GM12878 (cell line): ENCODE measurements around the gene GNAO1.

Experiments
- EGR1 ChIP-seq, 2 experiments: IDR thresholded peaks; 1 replicate in 1 of 2; 2 replicates in 1 of 2; pipeline ENCODE4 v1.6.1; 2011 to 2012; ENCODE audit warnings: low read depth in 2 of 2, low read length in 2 of 2, borderline replicate concordance in 1 of 2, mild to moderate bottlenecking in 1 of 2, moderate library complexity in 1 of 2
- EZH2 ChIP-seq: IDR thresholded peaks from 2 replicates; pipeline ENCODE4 v1.6.1; 2012; ENCODE audit warnings: low read depth, mild to moderate bottlenecking, control low read depth, inconsistent platforms, low read length, borderline replicate concordance; ENCODE audit not compliant: control insufficient read depth
- FOXK2 ChIP-seq: fragments of 450-650 bp; IDR thresholded peaks from 2 replicates; pipeline ENCODE4 v1.6.1; 2017; ENCODE audit warnings: mild to moderate bottlenecking, moderate library complexity
- HDAC6 ChIP-seq: fragments of 200-600 bp; sonication (generic); IDR thresholded peaks from one replicate; pipeline ENCODE4 v1.8.0; 2017; ENCODE audit warnings: antibody characterized with exemption; ENCODE audit not compliant: unreplicated experiment
- IRF3 ChIP-seq: fragments of 450-650 bp; IDR thresholded peaks from 2 replicates; pipeline ENCODE4 v1.6.1; 2014; ENCODE audit warnings: mild to moderate bottlenecking
- MYC ChIP-seq: IDR thresholded peaks from 2 replicates; pipeline ENCODE4 v1.6.1; 2011; ENCODE audit warnings: mild to moderate bottlenecking, low read length, moderate library complexity, inconsistent platforms; ENCODE audit not compliant: insufficient read depth, insufficient replicate concordance, insufficient read length, severe bottlenecking
- POLR2A ChIP-seq: IDR thresholded peaks from 2 replicates; pipeline ENCODE4 v1.6.1; 2011; ENCODE audit warnings: low read depth, mild to moderate bottlenecking, low read length
- POLR2AphosphoS2 ChIP-seq: IDR thresholded peaks from 2 replicates; pipeline ENCODE4 v1.6.1; 2011; ENCODE audit warnings: low read depth, mild to moderate bottlenecking, low read length, improper control_type of control experiment, moderate library complexity
- POLR2AphosphoS5 ChIP-seq: IDR thresholded peaks from 2 replicates; pipeline ENCODE4 v1.6.1; 2011; ENCODE audit warnings: mild to moderate bottlenecking, low read length, inconsistent platforms
- PRDM15 ChIP-seq: fragments of 450-650 bp; formaldehyde crosslinking; IDR thresholded peaks from 2 replicates; pipeline ENCODE4 v1.4.0; 2020; ENCODE audit warnings: mild to moderate bottlenecking, moderate library complexity
- TARDBP ChIP-seq: IDR thresholded peaks from 2 replicates; pipeline ENCODE4 v1.6.1; 2016; ENCODE audit warnings: borderline replicate concordance
- TF ChIP-seq, protein P1 (sequence below), 3 experiments: IDR thresholded peaks in 2 of 3; conservative IDR thresholded peaks in 1 of 3; 2 replicates each; pipeline ENCODE4 v1.5.1; 2011; ENCODE audit warnings: low read depth in 3 of 3, low read length in 3 of 3, mild to moderate bottlenecking in 3 of 3, control low read depth in 2 of 3, moderate library complexity in 2 of 3, inconsistent platforms in 1 of 3, mixed read lengths in 1 of 3; ENCODE audit not compliant: control insufficient read depth in 2 of 3, insufficient read depth in 1 of 3; ENCODE audit errors: extremely low read depth in 1 of 3

- no peak for TF ChIP-seq PRDM15
- TF ChIP-seq, protein P1, sequence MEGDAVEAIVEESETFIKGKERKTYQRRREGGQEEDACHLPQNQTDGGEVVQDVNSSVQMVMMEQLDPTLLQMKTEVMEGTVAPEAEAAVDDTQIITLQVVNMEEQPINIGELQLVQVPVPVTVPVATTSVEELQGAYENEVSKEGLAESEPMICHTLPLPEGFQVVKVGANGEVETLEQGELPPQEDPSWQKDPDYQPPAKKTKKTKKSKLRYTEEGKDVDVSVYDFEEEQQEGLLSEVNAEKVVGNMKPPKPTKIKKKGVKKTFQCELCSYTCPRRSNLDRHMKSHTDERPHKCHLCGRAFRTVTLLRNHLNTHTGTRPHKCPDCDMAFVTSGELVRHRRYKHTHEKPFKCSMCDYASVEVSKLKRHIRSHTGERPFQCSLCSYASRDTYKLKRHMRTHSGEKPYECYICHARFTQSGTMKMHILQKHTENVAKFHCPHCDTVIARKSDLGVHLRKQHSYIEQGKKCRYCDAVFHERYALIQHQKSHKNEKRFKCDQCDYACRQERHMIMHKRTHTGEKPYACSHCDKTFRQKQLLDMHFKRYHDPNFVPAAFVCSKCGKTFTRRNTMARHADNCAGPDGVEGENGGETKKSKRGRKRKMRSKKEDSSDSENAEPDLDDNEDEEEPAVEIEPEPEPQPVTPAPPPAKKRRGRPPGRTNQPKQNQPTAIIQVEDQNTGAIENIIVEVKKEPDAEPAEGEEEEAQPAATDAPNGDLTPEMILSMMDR (IDR thresholded peaks at IDR 0.05 in 2 of 3, conservative IDR thresholded peaks at IDR 0.05 in 1 of 3; ENCODE audit: control insufficient read depth in 2 of 3, extremely low read depth in 1 of 3, insufficient read depth in 1 of 3, low read depth in 3 of 3, low read length in 3 of 3): no peak
- no peak for TF ChIP-seq POLR2AphosphoS2
- TF ChIP-seq HDAC6: no peak
- TF ChIP-seq EGR1 (IDR thresholded peaks at IDR 0.05; ENCODE audit: borderline replicate concordance in 1 of 2, low read depth in 2 of 2, low read length in 2 of 2): no peak
- TF ChIP-seq MYC: no peak
- no peak for TF ChIP-seq EZH2
- TF ChIP-seq POLR2AphosphoS5: no peak
- no peak for TF ChIP-seq TARDBP
- TF ChIP-seq IRF3: no peak
- TF ChIP-seq FOXK2: no peak
- TF ChIP-seq POLR2A: no peak
These were observed 191.6 kb downstream of the GNAO1 start for GRCh38 chr16:56382901-56383355.
